ENCODE measurements around the gene ARHGAP30.
A peak's percentile ranks its signal among the peaks of the same experiment; 100 is the strongest.
"Not testable (repeated sequence)": the region's sequence is repeated elsewhere in the genome, so short reads cannot be mapped to it uniquely, and the experiment has no call there.

Gene ARHGAP30

GRCh38 chr1:161017756-161018630 is 51.7 kb downstream of the ARHGAP30 start:
- DNase-seq (ENCODE audit: low read depth), result no peak
- TF ChIP-seq CTCF (IDR thresholded peaks at IDR 0.05; ENCODE audit: low read length, missing control alignments), result no peak
- H3K4me3 ChIP-seq (replicated peaks; ENCODE audit: low read depth, low read length), result peak overlapping the region; percentile 19

- not testable (repeated sequence) for H3K4me3 ChIP-seq (replicated peaks; ENCODE audit: low read depth, low read length); DNase-seq (ENCODE audit: low read depth)
These were observed 52.5 kb downstream of the ARHGAP30 start for GRCh38 chr1:161017181-161017580.

- peak; percentile 46 for DNase-seq (ENCODE audit: low read depth)
- H3K4me3 ChIP-seq (replicated peaks; ENCODE audit: low read depth, low read length), result not testable (repeated sequence)
These were observed 53.0 kb downstream of the ARHGAP30 start for GRCh38 chr1:161016683-161017082.

GRCh38 chr1:161013488-161014230 is 56.0 kb downstream of the ARHGAP30 start:
- H3K4me3 ChIP-seq (replicated peaks; ENCODE audit: low read depth, low read length), result peak overlapping the region; percentile 31
- peak; percentile 97 for DNase-seq (ENCODE audit: low read depth)
- no peak for TF ChIP-seq CTCF (IDR thresholded peaks at IDR 0.05; ENCODE audit: low read length, missing control alignments)

GRCh38 chr1:161013131-161013487 is 56.6 kb downstream of the ARHGAP30 start:
- H3K4me3 ChIP-seq (replicated peaks; ENCODE audit: low read depth, low read length), result peak overlapping the region; percentile 31
- TF ChIP-seq CTCF (IDR thresholded peaks at IDR 0.05; ENCODE audit: low read length, missing control alignments), result no peak
- DNase-seq (ENCODE audit: low read depth), result peak; percentile 62

- no peak for TF ChIP-seq CTCF (IDR thresholded peaks at IDR 0.05; ENCODE audit: low read length, missing control alignments)
- H3K4me3 ChIP-seq (replicated peaks; ENCODE audit: low read depth, low read length), result no peak overlapping the region
- DNase-seq (ENCODE audit: low read depth), result no peak
These were observed 57.3 kb downstream of the ARHGAP30 start for GRCh38 chr1:161012420-161012819.

- DNase-seq (ENCODE audit: low read depth), result no peak
- no peak for TF ChIP-seq CTCF (IDR thresholded peaks at IDR 0.05; ENCODE audit: low read length, missing control alignments)
- H3K4me3 ChIP-seq (replicated peaks; ENCODE audit: low read depth, low read length), result no peak overlapping the region
These were observed 60.0 kb downstream of the ARHGAP30 start for GRCh38 chr1:161009602-161010211.
